Neuronal stem cell (in vitro differentiated cells): ENCODE results near the gene INO80B.
A peak's percentile ranks its signal among the peaks of the same experiment; 100 is the strongest.

Source experiments
- DNase-seq: peaks from one replicate; pipeline ENCODE4 v3.0.0-alpha.2; 2013; ENCODE audit warnings: low spot score
- H2AFZ ChIP-seq: one replicate; pipeline ENCODE4 v1.6.1; 2013; ENCODE audit warnings: mild to moderate bottlenecking, low read length, inconsistent platforms
- H2AK5ac ChIP-seq: 2 replicates; pipeline ENCODE4 v1.6.1; 2013; ENCODE audit warnings: low read depth, mild to moderate bottlenecking, inconsistent platforms, low read length, moderate library complexity, mixed read lengths
- H2BK120ac ChIP-seq: 2 replicates; pipeline ENCODE4 v1.6.1; 2013; ENCODE audit warnings: low read depth, mild to moderate bottlenecking, inconsistent platforms, low read length, moderate library complexity, mixed read lengths
- H2BK12ac ChIP-seq: one replicate; pipeline ENCODE4 v1.6.1; 2013; ENCODE audit warnings: low read length, inconsistent platforms
- H2BK15ac ChIP-seq: 2 replicates; pipeline ENCODE4 v1.6.1; 2013; ENCODE audit warnings: mild to moderate bottlenecking, low read length, inconsistent platforms, mixed read lengths
- H2BK5ac ChIP-seq: one replicate; pipeline ENCODE4 v1.6.1; 2013; ENCODE audit warnings: inconsistent platforms, mild to moderate bottlenecking, low read length, moderate library complexity
- H3K14ac ChIP-seq: one replicate; pipeline ENCODE4 v1.6.1; 2013; ENCODE audit warnings: low read length, inconsistent platforms
- H3K18ac ChIP-seq: 2 replicates; pipeline ENCODE4 v1.6.1; 2013; ENCODE audit warnings: low read length, inconsistent platforms
- H3K23ac ChIP-seq: 2 replicates; pipeline ENCODE4 v1.6.1; 2013; ENCODE audit warnings: low read depth, mild to moderate bottlenecking, mixed read lengths, low read length, inconsistent platforms; ENCODE audit not compliant: poor library complexity
- H3K27ac ChIP-seq: replicated peaks from 3 replicates; pipeline ENCODE4 v1.5.1; 2013; ENCODE audit warnings: low read length, inconsistent platforms
- H3K27me3 ChIP-seq, 3 experiments: 2 replicates each; pipeline ENCODE4 v1.6.1; 2013; ENCODE audit warnings: low read length in 3 of 3, mild to moderate bottlenecking in 2 of 3, inconsistent platforms in 1 of 3, low read depth in 1 of 3, mixed read lengths in 1 of 3, moderate library complexity in 1 of 3; ENCODE audit not compliant: control insufficient read depth in 3 of 3, insufficient read depth in 3 of 3
- H3K36me3 ChIP-seq, 2 donors: replicated peaks in 1 of 2; 2 replicates each; pipeline ENCODE4 v1.6.1; 2013; ENCODE audit warnings: low read length in 2 of 2; ENCODE audit not compliant: control insufficient read depth in 2 of 2, insufficient read depth in 2 of 2
- H3K4ac ChIP-seq: 2 replicates; pipeline ENCODE4 v1.6.1; 2013; ENCODE audit warnings: inconsistent platforms, mild to moderate bottlenecking, low read length, moderate library complexity
- H3K4me1 ChIP-seq, 2 donors: 1 replicate in 1 of 2; 2 replicates in 1 of 2; pipeline ENCODE4 v1.6.1; 2013; ENCODE audit warnings: low read length in 2 of 2, low read depth in 1 of 2; ENCODE audit not compliant: control insufficient read depth in 2 of 2, insufficient read depth in 1 of 2
- H3K4me2 ChIP-seq: one replicate; pipeline ENCODE4 v1.6.1; 2013; ENCODE audit warnings: mild to moderate bottlenecking, low read length, inconsistent platforms; ENCODE audit not compliant: insufficient read depth, poor library complexity, severe bottlenecking
- H3K4me3 ChIP-seq, 2 donors: 2 replicates each; pipeline ENCODE4 v1.5.1; 2013; ENCODE audit warnings: low read length in 2 of 2, mild to moderate bottlenecking in 2 of 2, inconsistent platforms in 1 of 2, moderate library complexity in 1 of 2
- H3K79me1 ChIP-seq: one replicate; pipeline ENCODE4 v1.6.1; 2013; ENCODE audit warnings: low read depth, mild to moderate bottlenecking, inconsistent platforms, low read length, moderate library complexity
- H3K9ac ChIP-seq: one replicate; pipeline ENCODE4 v1.6.1; 2013; ENCODE audit warnings: mild to moderate bottlenecking, low read depth, low read length, inconsistent platforms; ENCODE audit not compliant: poor library complexity
- H3K9me3 ChIP-seq, 2 donors: replicated peaks in 1 of 2; 2 replicates each; pipeline versions ENCODE3 to v1.6.1; 2013; ENCODE audit warnings: low read length in 2 of 2, mild to moderate bottlenecking in 2 of 2, inconsistent platforms in 1 of 2, low read depth in 1 of 2, mixed read lengths in 1 of 2, moderate library complexity in 1 of 2; ENCODE audit not compliant: control insufficient read depth in 2 of 2, insufficient read depth in 1 of 2
- H4K8ac ChIP-seq: one replicate; pipeline ENCODE4 v1.6.1; 2013; ENCODE audit warnings: low read depth, mild to moderate bottlenecking, inconsistent platforms, low read length, moderate library complexity
- H4K91ac ChIP-seq: one replicate; pipeline ENCODE4 v1.6.1; 2013; ENCODE audit warnings: low read length, low read depth, mild to moderate bottlenecking, inconsistent platforms; ENCODE audit not compliant: poor library complexity
- WGBS, 2 donors: extraction: QIAGEN DNeasy Blood & Tissue Kit; methylation state at CpG; one replicate each; pipeline ENCODE4 v1.1.7; 2013; ENCODE audit warnings: missing lambda C conversion rate in 2 of 2, mixed read lengths in 1 of 2; ENCODE audit not compliant: insufficient read length in 2 of 2, insufficient replicate concordance in 1 of 2; ENCODE audit errors: extremely low coverage in 2 of 2; 5-methylcytosine and 5-hydroxymethylcytosine counted together

Gene INO80B

GRCh38 chr2:74439373-74439772 lies 15.5 kb upstream of the INO80B start:
- WGBS, 2 donors: no CpG with 5 or more reads among the region's 3 CpGs
- Histone ChIP-seq H3K4me3 (peak overlapping the region; percentile 59 to 78), H3K23ac (no peak overlapping the region), H2BK5ac (peak overlapping the region; percentile 56), H2BK15ac (peak overlapping the region; percentile 30), H3K79me1 (peaks cover 8% of the 10 kb centered on the region), H2BK12ac (no peak overlapping the region), H3K27me3 (peaks cover 0 to 15% (median 0%) of the 10 kb centered on the region in 3 experiments), H3K9ac (peak overlapping the region; percentile 90), H3K4me2 (peak overlapping the region; percentile 95), H2AFZ (peak overlapping the region; percentile 96), H4K8ac (no peak overlapping the region), H3K18ac (peak overlapping the region; percentile 94), H3K27ac (peak overlapping the region; percentile 94), H4K91ac (no peak overlapping the region), H2AK5ac (peak overlapping the region; percentile 43), H3K4me1 (peaks cover 17 to 19% of the 10 kb centered on the region in 2 donors), H2BK120ac (no peak overlapping the region), H3K36me3 (peaks cover 2 to 3% of the 10 kb centered on the region in 2 donors), H3K14ac (peak overlapping the region; percentile 56), H3K4ac (no peak overlapping the region), H3K9me3 (peaks cover 0 to 2% of the 10 kb centered on the region in 2 donors)
- DNase-seq: no peak

- peak overlapping the region; percentile 56 for H2BK5ac ChIP-seq
- WGBS, 2 donors: no CpG with 5 or more reads among the region's 14 CpGs
Observed at GRCh38 chr2:74439803-74440377, 15.0 kb upstream of the INO80B start.

DNA sequence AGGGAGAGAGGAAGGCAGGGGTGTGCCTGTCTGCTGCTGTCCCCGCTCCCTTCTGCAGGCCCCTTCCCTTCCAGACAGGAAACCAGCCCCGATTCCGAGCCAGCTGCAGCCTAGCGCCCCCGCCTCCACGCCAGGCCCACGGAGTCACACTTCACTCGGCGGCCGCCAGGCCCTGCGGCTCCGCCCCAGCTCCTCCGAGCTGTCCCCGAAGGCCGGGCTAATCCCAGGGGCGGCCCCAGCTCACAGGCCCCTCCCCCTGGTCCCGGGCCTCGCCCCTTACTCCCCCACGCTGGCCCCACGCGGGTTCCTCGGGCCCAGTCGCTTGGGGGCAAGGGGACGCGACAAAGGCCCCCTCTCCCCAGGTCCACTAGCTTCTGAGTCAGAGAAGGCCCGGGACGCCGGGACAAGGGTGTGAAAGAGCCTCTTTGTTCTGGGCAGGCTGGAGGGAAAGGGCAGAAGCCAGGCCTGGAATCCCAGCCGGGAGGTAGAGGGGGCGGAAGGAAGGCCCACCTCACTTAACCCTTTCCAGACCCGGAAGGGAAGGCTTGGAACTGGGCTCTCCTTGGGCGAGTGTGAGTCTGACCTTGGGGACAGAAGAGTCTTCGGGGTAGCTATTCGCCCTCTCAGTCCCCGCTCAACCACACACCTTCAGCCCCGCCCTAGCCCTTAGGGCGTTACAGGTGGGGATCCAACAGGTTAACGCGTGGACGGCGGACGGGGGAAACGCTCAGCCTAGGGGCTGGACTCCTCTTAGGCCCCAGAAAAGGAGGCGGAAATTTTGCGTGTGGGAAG lies 14.3 kb upstream of the INO80B start:
- no CpG with 5 or more reads among the region's 45 CpGs for WGBS, 2 donors
- Histone ChIP-seq H2BK12ac (no peak overlapping the region), H3K4me1 (peaks cover 17 to 19% of the 10 kb centered on the region in 2 donors), H3K4me3 (peak overlapping the region; percentile 59 to 78), H4K8ac (no peak overlapping the region), H3K9me3 (peaks cover 0 to 2% of the 10 kb centered on the region in 2 donors), H3K14ac (peak overlapping the region; percentile 92), H2BK120ac (peak overlapping the region; percentile 73), H2BK5ac (peak overlapping the region; percentile 56), H2AFZ (peak overlapping the region; percentile 96), H3K18ac (peak overlapping the region; percentile 96), H3K27me3 (peaks cover 0 to 15% (median 0%) of the 10 kb centered on the region in 3 experiments), H3K36me3 (no peaks in the 10 kb centered on the region), H3K79me1 (peaks cover 6% of the 10 kb centered on the region), H2BK15ac (peak overlapping the region; percentile 30), H4K91ac (no peak overlapping the region), H3K4ac (no peak overlapping the region), H3K27ac (peak overlapping the region; percentile 94), H2AK5ac (peak overlapping the region; percentile 43), H3K23ac (peak overlapping the region; percentile 81), H3K4me2 (peak overlapping the region; percentile 95), H3K9ac (peak overlapping the region; percentile 90)
- peak; percentile 88 for DNase-seq

More at GRCh38 chr2:74439803-74440377, 15.0 kb upstream of the INO80B start:
- Histone ChIP-seq H3K9ac (peak overlapping the region; percentile 90), H3K18ac (peak overlapping the region; percentile 94), H3K4me3 (peak overlapping the region; percentile 59 to 78), H4K91ac (no peak overlapping the region), H3K14ac (peak overlapping the region; percentile 92), H3K4me1 (peaks cover 17 to 19% of the 10 kb centered on the region in 2 donors), H4K8ac (no peak overlapping the region), H3K9me3 (peaks cover 0 to 2% of the 10 kb centered on the region in 2 donors), H3K23ac (peak overlapping the region; percentile 81), H3K79me1 (peaks cover 6% of the 10 kb centered on the region), H2AFZ (peak overlapping the region; percentile 96), H3K27ac (peak overlapping the region; percentile 94), H3K4ac (no peak overlapping the region), H2BK120ac (peak overlapping the region; percentile 73), H3K27me3 (peaks cover 0 to 15% (median 0%) of the 10 kb centered on the region in 3 experiments), H2BK15ac (peak overlapping the region; percentile 30), H2BK12ac (no peak overlapping the region), H2AK5ac (peak overlapping the region; percentile 43), H3K36me3 (peaks cover 0 to under 1% of the 10 kb centered on the region in 2 donors), H3K4me2 (peak overlapping the region; percentile 95)
- no peak for DNase-seq
